Activated CD4-positive, alpha-beta T cell treated with anti-CD3 and anti-CD28 coated beads, Interleukin-2, amount 50 U/mL, for 1 hour (primary cell): ENCODE results near the gene RSPH9.

Source experiments
- DNase-seq: peaks from one replicate; pipeline ENCODE4 v3.0.0-alpha.2; 2020

Gene RSPH9

DNA sequence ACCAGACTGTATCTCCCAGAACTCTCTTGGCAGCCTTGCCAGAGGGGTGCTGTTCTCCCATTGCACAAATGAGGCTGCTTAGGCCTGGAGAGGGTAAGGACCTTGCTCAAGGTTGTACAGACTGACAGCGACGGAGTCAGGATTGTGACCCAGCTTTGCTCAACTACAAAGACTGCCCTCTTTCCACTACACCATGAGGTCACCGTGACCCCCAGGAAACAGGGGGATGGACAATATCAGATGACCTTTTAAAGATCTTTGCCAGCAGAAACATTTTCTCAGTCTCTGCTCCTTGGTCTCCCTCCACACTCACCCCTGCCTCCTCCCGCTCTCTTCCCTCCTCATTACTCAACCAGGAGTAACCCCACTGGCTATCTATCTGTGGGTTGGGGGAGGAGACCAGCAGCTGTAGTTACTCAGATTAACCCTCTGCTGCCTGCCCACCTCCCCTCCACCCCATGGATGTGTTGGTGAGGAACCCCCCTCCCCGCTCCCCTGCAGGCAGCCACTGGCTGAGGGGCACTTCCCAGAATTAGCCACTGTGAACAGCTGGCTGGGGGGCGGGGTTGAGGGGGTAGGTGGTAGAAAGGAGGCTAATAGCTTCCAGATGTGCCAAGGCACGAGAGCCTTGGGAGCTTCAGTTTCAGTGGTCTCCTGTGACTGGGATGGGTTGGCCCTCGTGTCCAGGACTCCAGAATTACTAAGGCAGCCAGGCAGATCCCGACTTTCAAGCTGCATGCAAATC, 69.6 kb downstream of the RSPH9 start:
- no peak for DNase-seq

GRCh38 chr6:43715056-43715788, 70.4 kb downstream of the RSPH9 start:
- DNase-seq = no peak

GRCh38 chr6:43716099-43716498, 71.3 kb downstream of the RSPH9 start:
- DNase-seq = no peak

DNA sequence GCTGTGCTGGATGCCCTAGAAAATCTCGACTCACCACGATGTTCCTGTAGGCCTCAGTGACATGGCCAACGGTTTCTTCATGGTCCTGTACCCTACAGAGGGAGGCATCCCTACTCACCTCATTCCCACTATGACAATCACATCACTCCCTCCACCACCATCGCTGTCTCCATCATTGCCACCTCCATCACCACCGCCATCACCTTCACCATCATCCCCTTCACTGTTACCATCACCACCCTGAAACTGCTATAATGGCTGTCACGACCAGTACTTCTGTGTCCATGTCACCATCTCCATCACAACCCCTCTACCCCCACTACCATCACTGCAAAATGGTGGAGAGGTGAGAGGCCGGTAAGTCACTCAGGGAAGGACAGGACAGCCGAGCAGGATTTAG, 72.6 kb downstream of the RSPH9 start:
- DNase-seq = no peak

- no peak for DNase-seq
Measured at GRCh38 chr6:43717822-43718221, 73.0 kb downstream of the RSPH9 start.

- no peak for DNase-seq
Measured at GRCh38 chr6:43718387-43719105, 73.7 kb downstream of the RSPH9 start.

DNA sequence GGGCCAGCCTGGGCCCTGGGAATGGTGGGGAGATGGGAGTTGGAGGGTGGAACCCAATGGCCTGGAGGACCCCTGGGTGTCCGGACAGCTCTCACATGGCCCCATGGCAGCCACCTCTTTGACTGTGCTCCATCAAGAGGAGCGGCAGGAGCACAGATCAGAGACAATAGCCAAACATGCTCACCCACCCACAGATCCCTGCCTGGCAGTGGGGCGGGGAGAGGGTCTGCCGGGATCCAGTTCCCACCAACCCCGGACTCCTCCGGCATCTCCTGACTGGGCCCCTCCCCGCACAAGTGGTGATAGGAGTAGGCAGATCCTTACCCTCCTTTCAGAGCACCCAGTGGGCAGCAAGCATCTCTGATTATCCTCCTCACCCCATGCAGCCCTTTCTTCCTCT, 74.7 kb downstream of the RSPH9 start:
- DNase-seq = no peak

DNA sequence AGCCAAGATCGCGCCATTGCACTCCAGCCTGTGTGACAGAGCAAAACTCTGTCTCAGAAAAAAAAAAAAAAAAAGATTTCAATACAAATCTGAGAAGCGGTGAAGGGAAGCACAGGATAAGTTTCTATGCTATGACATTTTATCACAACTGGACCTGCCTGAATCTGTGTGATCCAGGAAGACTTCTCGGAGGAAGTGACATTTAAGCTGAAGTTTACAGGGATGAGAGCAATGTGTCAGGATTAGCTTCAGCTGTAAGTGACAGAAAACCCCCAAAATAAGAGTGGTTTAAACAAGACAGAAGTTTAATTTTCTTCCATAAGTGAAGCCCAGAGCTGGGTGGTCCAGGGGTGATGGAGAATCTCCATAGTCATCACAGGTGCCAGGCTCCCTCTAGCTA, 76.2 kb downstream of the RSPH9 start:
- no peak for DNase-seq
